K562 (cell line): ENCODE data around the gene ANKRD16. TPM values are rescaled to one million over a fixed set of nuclear protein-coding genes. Genes with fewer than 3 reads are reported as not detected.

Experiments used
- CTCFL ChIP-seq: IDR thresholded peaks from 2 replicates; pipeline ENCODE4 v1.6.1; 2011; ENCODE audit warnings: borderline replicate concordance, low read depth, mild to moderate bottlenecking, moderate library complexity, low read length; ENCODE audit not compliant: insufficient read depth, poor library complexity, severe bottlenecking
- EP300 ChIP-seq: IDR thresholded peaks from 2 replicates; pipeline ENCODE4 v1.6.1; 2012; ENCODE audit warnings: low read length, improper control_type of control experiment
- GTF2E2 ChIP-seq: fragments of 200-800 bp; sonication (Bioruptor generic); IDR thresholded peaks from 2 replicates; pipeline ENCODE4 v1.6.1; 2016; ENCODE audit warnings: missing genetic modification characterization, missing compliant biosample characterization
- HOXB6 ChIP-seq: fragments of 250-450 bp; sonication (Bioruptor Pico); IDR thresholded peaks from 2 replicates; pipeline ENCODE4 v1.5.1; 2022; ENCODE audit warnings: mild to moderate bottlenecking, borderline replicate concordance
- ILK ChIP-seq: fragments of 450-650 bp; IDR thresholded peaks from 2 replicates; pipeline ENCODE4 v1.6.1; 2016; ENCODE audit warnings: missing genetic modification characterization, low read depth, mild to moderate bottlenecking, missing compliant biosample characterization, moderate library complexity, borderline replicate concordance
- NR1H2 ChIP-seq: sonication (generic); formaldehyde crosslinking; IDR thresholded peaks from 2 replicates; pipeline ENCODE4 v1.4.0; 2020; ENCODE audit warnings: mild to moderate bottlenecking, missing genetic modification reagents
- RBM14 ChIP-seq: fragments of 200-400 bp; formaldehyde crosslinking; IDR thresholded peaks from 2 replicates; pipeline ENCODE4 v1.6.1; 2018; ENCODE audit warnings: low read depth, mild to moderate bottlenecking, low read length, moderate library complexity, borderline replicate concordance; ENCODE audit not compliant: insufficient read depth
- TCF3 ChIP-seq: sonication (generic); formaldehyde crosslinking; IDR thresholded peaks from 2 replicates; pipeline ENCODE4 v1.4.0; 2020; ENCODE audit warnings: mild to moderate bottlenecking, missing genetic modification reagents
- ZNF561 ChIP-seq: fragments of 450-650 bp; formaldehyde crosslinking; conservative IDR thresholded peaks from 2 replicates; pipeline ENCODE4 v1.4.0; 2020; ENCODE audit warnings: mild to moderate bottlenecking, moderate library complexity
- ZNF830 ChIP-seq: fragments of 250-450 bp; sonication (Bioruptor Pico); IDR thresholded peaks from 2 replicates; pipeline ENCODE4 v1.5.0; 2021; ENCODE audit warnings: mild to moderate bottlenecking
- polyA plus RNA-seq, 8 experiments: library from polyadenylated mRNA; depleted of rRNA in 4 of 8; stranded (reverse) in 5 of 8; unstranded in 3 of 8; fragments of >200 nt; fragmentation: Nextera tagmentation in 2 of 8; fragmentation: Illumina TruSeq in 1 of 8; extraction: Ambion mirVana in 2 of 8; extraction: Trizol in 1 of 8; gene quantifications; 2 replicates each; pipeline versions ENCODE4 v1.2.1 to v1.2.3, GENCODE V29; 2011 to 2014; ENCODE audit warnings: inconsistent platforms in 1 of 8, missing spikeins in 1 of 8
- total RNA-seq, 7 experiments: library from RNA; depleted of rRNA in 6 of 7; stranded (reverse); fragments of >200 nt in 6 of 7; fragmentation: Illumina TruSeq in 2 of 7; extraction: Trizol in 2 of 7; gene quantifications; 2 replicates each; pipeline versions ENCODE4 v1.2.1 to v1.2.3, GENCODE V29; 2011 to 2021; ENCODE audit warnings: low replicate concordance in 1 of 7

ANKRD16 gene
- total and polyA plus RNA-seq, 9 of the 15 experiments (the other 6 are each of a cell fraction or from before 2014, with no cell fraction given), result 1.5 to 16.0 (median 9.5) TPM

- no peak for TF ChIP-seq ZNF561 (CRISPR knock-in tag)
- TF ChIP-seq RBM14, result no peak
- no peak for TF ChIP-seq HOXB6 (CRISPR knock-in tag)
- TF ChIP-seq NR1H2 (CRISPR knock-in tag), result no peak
- TF ChIP-seq CTCFL, result no peak
- TF ChIP-seq EP300, result no peak
- peak; percentile 31; the same call in 1 of the 2 replicates for TF ChIP-seq TCF3 (CRISPR knock-in tag)
- TF ChIP-seq GTF2E2 (tag), result no peak
- TF ChIP-seq ZNF830 (CRISPR knock-in tag), result no peak
- no peak for TF ChIP-seq ILK (tag)
Measured at GRCh38 chr10:5897504-5897903, 7.8 kb upstream of the ANKRD16 start (continued).
